Peyer's patch (tissue), 4 donors: ENCODE data around the gene RBM17.
"Not testable (repeated sequence)": the region's sequence is repeated elsewhere in the genome, so short reads cannot be mapped to it uniquely, and the experiment has no call there.

Source experiments
- POLR2A ChIP-seq, 2 donors: fragments of 450-650 bp; IDR thresholded peaks; one replicate each; pipeline ENCODE4 v1.5.1; 2017; ENCODE audit warnings: antibody characterized with exemption in 2 of 2, mild to moderate bottlenecking in 2 of 2, moderate library complexity in 2 of 2
- TF ChIP-seq, protein P1 (sequence below), 6 experiments: fragments of 450-650 bp in 4 of 6; fragments of 200-600 bp in 2 of 6; sonication (generic) in 1 of 6; IDR thresholded peaks; one replicate each; pipeline ENCODE4 v1.5.1; 2017 to 2019; ENCODE audit warnings: antibody characterized with exemption in 6 of 6, mild to moderate bottlenecking in 3 of 6, moderate library complexity in 1 of 6

DNA sequence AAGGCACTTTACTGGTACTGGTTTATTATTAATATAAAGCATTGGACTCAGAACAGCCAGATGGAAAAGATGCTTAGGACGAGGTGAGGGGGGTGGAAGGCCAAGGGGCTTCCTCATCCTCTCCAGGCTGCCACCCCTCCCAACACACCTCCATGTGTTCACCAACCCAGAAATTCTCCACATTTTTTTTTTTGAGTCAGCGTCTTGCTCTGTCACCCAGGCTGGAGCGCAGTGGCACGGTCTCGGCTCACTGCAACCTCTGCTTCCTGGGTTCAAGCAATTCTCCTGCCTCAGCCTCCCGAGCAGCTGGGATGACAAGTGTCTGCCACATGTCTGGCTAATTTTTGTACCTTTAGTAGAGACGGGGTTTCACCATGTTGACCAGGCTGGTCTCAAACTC lies 53.4 kb downstream of the RBM17 start:
- TF ChIP-seq, protein P1, sequence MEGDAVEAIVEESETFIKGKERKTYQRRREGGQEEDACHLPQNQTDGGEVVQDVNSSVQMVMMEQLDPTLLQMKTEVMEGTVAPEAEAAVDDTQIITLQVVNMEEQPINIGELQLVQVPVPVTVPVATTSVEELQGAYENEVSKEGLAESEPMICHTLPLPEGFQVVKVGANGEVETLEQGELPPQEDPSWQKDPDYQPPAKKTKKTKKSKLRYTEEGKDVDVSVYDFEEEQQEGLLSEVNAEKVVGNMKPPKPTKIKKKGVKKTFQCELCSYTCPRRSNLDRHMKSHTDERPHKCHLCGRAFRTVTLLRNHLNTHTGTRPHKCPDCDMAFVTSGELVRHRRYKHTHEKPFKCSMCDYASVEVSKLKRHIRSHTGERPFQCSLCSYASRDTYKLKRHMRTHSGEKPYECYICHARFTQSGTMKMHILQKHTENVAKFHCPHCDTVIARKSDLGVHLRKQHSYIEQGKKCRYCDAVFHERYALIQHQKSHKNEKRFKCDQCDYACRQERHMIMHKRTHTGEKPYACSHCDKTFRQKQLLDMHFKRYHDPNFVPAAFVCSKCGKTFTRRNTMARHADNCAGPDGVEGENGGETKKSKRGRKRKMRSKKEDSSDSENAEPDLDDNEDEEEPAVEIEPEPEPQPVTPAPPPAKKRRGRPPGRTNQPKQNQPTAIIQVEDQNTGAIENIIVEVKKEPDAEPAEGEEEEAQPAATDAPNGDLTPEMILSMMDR (IDR thresholded peaks at IDR 0.05), result not testable (repeated sequence)
- not testable (repeated sequence) for TF ChIP-seq POLR2A (IDR thresholded peaks at IDR 0.05)
